Activated naive CD4-positive, alpha-beta T cell (primary cell): ENCODE data around the gene DCUN1D4.
"Not testable (repeated sequence)": the region's sequence is repeated elsewhere in the genome, so short reads cannot be mapped to it uniquely, and the experiment has no call there.

ENCODE experiments used
- DNase-seq, 4 experiments: peaks; one replicate each; lab custom pipeline; 2025; lab: John Stamatoyannopoulos, UW

Gene DCUN1D4

GRCh38 chr4:51855270-51855669 is 12.3 kb downstream of the DCUN1D4 start:
- DNase-seq, result no peak

DNA sequence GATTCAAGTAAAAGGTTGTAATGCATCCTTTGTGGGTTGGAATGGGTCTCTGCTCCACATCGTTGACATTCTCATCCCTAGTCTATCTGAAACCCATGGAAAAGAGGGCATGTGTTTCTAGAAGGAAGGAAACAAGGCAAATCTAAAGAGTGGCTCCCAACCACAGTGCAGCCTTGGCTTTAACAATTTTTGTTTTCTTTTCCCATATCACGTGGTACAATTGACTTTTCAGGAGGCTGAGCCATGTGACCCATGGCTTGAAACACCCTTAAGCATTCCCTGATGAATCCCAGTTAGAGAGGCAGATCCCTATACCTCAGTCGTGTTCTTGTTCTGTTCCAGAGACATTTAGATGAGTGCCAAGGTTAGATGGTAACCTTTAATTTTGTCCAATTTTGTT is 12.8 kb downstream of the DCUN1D4 start:
- DNase-seq, result no peak

- DNase-seq, result no peak
Measured at GRCh38 chr4:51858605-51859202, 15.8 kb downstream of the DCUN1D4 start.

DNA sequence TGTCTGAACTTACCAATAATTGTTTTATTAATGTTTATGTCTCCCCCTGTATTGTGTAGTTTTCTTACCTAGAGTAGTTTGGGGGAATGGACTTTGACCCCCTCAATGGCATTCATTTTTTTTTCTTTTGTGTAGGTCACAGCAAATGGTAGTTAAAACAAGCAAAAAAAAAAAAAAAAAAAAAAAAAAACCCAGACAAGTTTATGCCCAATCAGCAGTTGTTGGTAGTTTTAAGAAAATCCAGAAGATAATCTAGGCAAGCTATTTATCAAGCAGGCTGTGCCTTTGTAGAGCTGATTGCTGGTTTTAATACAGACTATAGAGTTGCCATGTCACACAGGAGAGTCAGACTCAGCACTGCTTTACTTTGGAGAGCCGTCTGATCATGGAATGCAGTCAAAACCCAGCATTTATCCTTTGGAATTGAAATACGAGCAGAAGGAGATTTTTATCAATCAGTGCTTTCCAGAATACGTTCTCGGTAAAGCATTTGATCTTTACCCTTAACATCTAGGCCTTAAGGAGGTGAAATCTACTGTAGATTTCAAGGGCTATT is 16.6 kb downstream of the DCUN1D4 start:
- no peak for DNase-seq

GRCh38 chr4:51862199-51862598 is 19.2 kb downstream of the DCUN1D4 start:
- no peak for DNase-seq

DNA sequence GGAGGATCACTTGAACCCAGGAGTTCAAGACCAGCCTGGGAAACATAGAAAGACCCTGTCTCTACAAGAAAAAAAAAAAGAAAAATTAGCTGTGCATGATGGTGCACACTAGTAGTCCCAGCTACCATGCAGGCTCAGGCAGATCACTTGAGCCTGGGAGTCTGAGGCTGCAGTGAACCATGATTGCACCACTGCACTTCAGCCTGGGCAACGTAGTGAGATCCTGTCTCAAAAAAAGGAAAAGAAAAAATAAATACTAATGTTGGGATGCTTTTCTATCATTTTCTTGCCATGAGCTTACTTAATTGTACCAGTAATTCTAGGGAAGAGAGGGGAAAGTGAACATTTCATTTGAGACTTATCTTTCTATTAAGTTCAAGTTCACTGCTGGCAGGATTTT is 19.8 kb downstream of the DCUN1D4 start:
- DNase-seq, result no peak

DNA sequence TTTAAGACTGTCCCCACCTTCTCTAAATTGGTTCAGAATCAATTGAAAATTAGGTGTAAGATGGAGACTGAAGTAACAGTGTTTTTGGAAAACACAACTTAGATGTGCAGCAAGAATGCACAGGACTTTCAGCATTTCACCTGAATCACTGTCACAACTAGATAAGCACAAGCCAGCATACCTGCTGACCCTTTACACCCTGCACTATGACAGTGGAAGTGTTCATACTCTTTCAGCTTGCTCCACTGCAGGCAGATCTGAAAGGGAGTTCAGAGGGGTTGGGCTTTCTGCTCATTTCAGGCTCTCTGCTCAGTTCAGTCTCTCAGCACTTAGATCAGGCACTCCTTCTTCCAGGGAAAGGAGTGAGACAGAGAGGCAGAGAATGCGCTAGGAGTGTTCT is 22.8 kb downstream of the DCUN1D4 start:
- DNase-seq, result no peak

DNA sequence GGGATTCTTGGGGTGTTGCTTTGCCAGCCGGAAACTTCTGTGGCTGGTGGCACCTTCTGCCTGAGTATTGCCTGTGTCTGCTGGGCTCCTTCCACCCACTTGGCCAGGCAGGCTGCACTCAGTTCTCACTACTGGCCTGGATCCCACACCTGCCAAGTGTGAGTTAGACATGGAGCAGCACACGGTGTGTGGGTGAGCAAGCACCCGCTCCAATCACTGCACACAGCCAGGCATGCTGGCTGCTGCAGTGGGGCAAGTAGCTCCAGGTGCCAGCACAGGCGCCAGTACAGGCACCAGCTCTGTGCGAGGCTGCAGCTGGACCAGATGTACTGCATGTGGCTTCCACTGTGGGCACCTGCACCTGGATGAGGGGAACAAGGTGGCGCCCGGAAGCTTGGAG is 23.9 kb downstream of the DCUN1D4 start:
- no peak for DNase-seq

DNA sequence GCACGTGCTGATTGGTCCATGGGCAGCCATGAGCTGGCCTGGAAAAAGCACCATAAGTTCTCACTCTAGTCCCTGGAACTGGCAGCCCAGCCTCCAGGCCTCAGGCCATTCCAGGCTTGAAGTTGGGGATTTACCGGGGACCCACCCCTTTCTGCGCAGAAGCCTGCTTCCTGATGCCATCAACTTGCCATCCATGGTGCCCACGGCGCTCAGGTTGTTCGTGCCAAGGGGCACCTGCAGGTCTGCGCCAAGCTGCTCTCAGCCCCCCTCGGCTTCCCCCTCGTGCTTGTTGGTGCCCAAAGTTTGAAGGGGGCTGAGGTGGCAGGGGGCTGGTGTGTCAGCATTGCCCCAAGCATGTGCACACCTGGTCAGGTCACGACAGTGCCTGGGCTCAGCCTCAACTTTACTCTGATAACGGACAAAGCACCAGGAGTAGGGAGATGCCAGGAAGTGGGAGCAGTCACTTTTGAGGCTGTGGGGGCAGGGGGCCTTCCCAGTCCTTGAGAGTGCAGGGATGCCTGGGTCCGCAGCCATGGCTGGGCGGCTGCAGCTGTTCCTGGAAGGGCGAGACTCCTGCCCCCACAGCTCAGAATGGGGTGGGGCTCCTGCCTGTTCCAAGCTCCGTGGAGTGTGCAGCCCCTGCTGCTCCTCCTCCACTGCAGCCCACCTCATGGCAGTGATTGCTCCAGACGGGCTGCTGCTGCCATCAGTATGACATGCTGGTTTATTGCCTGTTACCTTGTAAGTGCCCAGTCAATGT is 24.9 kb downstream of the DCUN1D4 start:
- no peak for DNase-seq

DNA sequence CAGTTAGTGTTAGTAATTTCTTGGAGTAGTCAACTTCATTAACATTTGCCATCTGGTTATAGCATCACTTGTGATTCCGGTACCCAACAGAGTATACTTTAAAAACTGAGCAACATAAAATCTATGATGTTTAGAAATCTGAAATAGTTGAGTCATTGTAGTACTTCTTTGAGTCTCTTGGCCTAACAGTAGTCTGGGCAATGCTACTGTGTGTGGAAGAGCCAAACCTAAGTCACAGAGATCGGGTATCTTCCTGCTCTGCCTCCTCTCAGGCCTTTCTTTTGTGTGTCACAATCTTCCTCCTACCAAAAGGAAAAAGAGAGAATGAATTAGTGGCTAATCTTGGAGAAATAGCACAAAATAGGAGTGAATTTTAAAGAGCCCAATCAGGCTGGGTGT is 25.5 kb downstream of the DCUN1D4 start:
- DNase-seq, result no peak

- DNase-seq, result no peak
Measured at GRCh38 chr4:51870441-51871188, 27.7 kb downstream of the DCUN1D4 start.

DNA sequence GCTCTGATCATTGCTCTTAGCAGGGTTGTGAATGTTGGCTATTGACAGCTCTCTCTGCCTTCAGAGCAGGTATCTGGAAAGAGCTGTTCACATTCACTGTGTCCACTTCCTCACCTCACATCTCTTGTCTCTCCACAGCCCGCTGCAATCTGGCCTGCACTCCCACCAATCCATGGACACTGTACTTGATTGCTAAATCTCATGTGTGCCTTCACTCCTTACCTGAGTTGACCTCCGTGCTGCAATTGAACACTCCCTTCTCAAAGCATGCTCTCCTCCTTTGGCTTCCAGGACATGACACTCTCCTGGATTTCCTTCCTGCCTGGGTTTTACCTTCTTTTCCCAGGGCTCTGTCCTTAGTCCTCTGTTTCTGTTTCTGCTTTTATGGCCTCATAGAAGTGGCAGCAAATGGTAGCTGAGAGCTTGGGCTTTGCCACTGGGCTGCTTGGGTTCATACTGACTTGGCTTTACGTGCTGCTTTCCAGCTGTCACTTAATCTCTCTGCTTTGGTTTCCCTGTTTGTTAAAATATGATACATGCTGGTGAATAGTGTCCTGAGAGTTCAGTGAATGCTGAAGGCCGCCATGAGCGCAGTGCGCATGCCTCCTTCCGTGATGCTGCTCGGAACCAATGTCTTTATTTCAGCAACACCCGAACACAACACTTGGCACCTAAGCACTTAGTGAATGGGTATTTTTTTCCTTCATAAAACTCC is 29.5 kb downstream of the DCUN1D4 start:
- DNase-seq, result no peak

GRCh38 chr4:51874551-51874950 is 31.6 kb downstream of the DCUN1D4 start:
- DNase-seq, result no peak

- no peak for DNase-seq
Measured at GRCh38 chr4:51878431-51878830, 35.5 kb downstream of the DCUN1D4 start.

GRCh38 chr4:51880016-51880915 is 37.3 kb downstream of the DCUN1D4 start:
- DNase-seq, result no peak

DNA sequence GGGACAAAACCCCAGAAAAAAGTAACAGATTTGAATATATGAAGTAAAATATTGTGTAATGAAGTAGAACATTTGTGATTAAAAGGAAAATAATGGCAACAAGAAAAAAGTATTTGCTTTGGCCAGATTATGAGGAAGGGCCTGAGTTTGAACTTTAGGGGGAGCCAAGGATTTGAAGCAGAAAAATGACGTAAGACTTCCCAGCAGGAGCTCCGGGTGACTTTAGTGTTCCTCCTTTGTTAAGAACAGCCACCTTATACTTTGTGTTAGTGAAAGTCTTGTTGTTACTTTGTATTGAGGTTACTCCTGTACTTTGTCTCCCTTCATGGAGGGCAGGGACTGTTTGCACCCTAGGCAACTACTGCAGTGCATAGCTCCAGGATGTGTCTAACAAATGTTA is 41.1 kb downstream of the DCUN1D4 start:
- DNase-seq, result no peak

DNA sequence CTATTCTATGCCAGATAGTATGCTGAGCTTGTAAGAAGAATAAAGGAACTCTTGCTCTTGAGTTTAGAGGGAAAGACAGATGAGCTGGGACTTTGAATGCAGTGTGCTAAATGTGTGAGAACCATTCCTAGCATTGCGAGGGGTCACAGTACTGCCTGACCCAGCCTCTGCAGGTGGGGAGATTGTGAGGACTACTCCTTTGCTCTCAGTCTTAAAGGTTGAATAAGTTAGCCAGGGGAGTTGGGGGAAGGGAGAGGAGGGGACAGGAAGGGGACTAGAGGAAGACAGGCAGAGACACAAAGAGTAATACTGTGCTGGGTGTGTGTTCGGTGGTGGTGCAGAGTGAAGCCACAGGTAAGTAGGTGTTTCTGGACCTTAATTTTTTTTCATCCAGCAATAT is 41.7 kb downstream of the DCUN1D4 start:
- no peak for DNase-seq

DNA sequence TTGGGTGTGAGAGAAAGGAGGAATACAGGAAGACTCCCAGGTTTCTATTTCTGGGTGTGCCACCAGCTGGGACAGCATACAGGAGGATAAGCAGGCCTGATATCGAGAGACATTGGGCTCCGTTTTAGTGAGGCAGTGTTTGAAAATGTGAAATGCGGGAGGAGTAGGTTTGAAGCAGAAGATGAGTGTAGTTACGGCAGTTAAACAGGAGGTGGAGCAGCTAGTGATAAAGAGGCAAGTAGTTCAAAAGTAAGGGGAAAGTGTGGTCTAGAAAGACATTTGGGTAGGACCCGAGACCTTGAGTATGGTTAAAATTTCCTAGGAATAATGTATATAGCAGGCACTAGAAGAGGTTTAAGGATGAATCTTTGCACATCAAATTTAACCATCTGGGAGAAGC is 42.4 kb downstream of the DCUN1D4 start:
- DNase-seq, result no peak

DNA sequence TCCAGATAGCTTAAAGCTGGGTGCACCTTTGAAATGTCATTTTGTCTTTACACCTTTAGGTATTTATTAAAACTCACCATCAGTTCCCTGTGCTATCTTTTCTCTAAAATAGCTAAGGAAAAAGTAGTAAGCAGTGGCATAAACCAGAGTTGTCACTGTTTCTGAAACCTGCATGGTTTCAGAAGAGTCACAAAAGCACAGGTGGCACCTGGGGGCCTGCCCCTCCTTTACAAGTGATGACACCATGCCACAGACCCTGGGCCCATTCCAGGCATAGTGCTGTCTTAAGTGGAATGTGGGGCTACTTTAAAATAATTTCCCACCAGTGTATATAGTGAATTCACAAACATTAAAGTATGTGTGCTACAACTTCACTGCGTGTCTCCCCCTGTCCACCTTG is 47.8 kb downstream of the DCUN1D4 start:
- no peak for DNase-seq

- not testable (repeated sequence) for DNase-seq
Measured at GRCh38 chr4:51893402-51893801, 50.4 kb downstream of the DCUN1D4 start.

DNA sequence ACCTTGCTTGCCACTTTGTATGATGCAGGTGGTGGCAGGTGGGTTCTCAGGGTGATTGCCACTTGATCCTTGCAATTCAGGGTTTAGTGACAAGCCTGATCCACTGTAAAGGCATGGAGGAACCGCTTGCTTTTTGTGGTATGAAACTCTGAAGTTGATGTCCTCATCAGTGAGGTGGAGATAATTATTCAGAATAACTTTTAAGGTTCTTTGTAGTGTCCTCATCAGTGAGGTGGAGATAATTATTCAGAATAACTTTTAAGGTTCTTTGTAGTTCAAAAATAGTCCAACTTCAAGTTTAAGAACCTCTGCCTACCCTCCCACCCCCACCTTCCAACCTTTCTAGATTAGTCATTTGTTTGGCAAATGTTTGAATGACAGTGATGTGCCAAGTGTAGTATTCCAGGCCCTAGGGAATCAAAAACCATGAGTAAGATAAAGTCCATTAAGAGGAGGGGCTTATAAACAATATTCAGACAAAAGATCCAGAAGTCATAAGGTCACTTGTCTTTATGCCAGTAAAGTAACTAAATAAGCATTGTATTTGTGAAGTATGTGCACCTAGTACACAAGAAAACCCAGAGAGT is 51.2 kb downstream of the DCUN1D4 start:
- no peak for DNase-seq
